ENCODE measurements around the gene ZNRF3. TPM values are rescaled to one million over a fixed set of nuclear protein-coding genes. Genes with fewer than 3 reads are reported as not detected.

The ZNRF3 gene
- total and polyA plus RNA-seq, 2 donors (not counting 1 experiment from before 2014, with no cell fraction given), result 0.21 to 0.71 TPM

GRCh38 chr22:29048822-29049654, 165.7 kb downstream of the ZNRF3 start:
- Mint-ChIP-seq H3K4me1 (no peaks in the 10 kb centered on the region), H3K9me3 (ENCODE audit: insufficient read depth) (no peaks in the 10 kb centered on the region), H3K4me3 (no peak overlapping the region), H3K27me3 (no peaks in the 10 kb centered on the region), H3K27ac (no peak overlapping the region)
- Histone ChIP-seq H3K4me1 (ENCODE audit: control insufficient read depth in 2 of 2, insufficient read depth in 2 of 2, low read length in 2 of 2) (no peaks in the 10 kb centered on the region), H3K4me2 (replicated peaks; ENCODE audit: low read depth, low read length, poor library complexity, severe bottlenecking) (no peak overlapping the region), H3K9ac (ENCODE audit: low read length) (no peak overlapping the region), H3K27me3 (replicated peaks in 1 of 4; ENCODE audit: control extremely low read depth in 1 of 4, control insufficient read depth in 3 of 4, insufficient read depth in 4 of 4, low read length in 3 of 4) (no peaks in the 10 kb centered on the region), H4K20me1 (ENCODE audit: control insufficient read depth, insufficient read depth, low read length, poor library complexity, severe bottlenecking) (no peaks in the 10 kb centered on the region), H2AFZ (ENCODE audit: insufficient read depth, low read depth, low read length, poor library complexity, severe bottlenecking) (no peak overlapping the region), H3K27ac (ENCODE audit: low read length in 2 of 2) (no peak overlapping the region), H3K9me3 (ENCODE audit: control extremely low read depth in 1 of 3, control insufficient read depth in 2 of 3, insufficient read depth in 1 of 3, low read length in 2 of 3) (no peaks in the 10 kb centered on the region), H3K36me3 (replicated peaks in 1 of 2; ENCODE audit: control extremely low read depth in 1 of 2, control insufficient read depth in 1 of 2, extremely low read depth in 1 of 2, insufficient read depth in 2 of 2, low read length in 1 of 2) (no peaks in the 10 kb centered on the region), H3K4me3 (ENCODE audit: control extremely low read depth in 1 of 5, extremely low read depth in 1 of 5, insufficient read depth in 1 of 5, low read depth in 2 of 5, low read length in 4 of 5) (no peak overlapping the region), H3K79me2 (ENCODE audit: control insufficient read depth, insufficient read depth, low read length) (no peaks in the 10 kb centered on the region)
- 97% methylated on average over 29 of the region's 31 CpGs for WGBS (ENCODE audit: insufficient coverage)
- intact Hi-C loops (cut with micrococcal nuclease), result no loop called here
- DNase-seq (no peak), ATAC-seq (ENCODE audit: low read depth) (no peak)
- CTCF ChIA-PET, result interaction anchor here (1.4 kb wide), 1 partner anchor 8 kb away, joined by 7 read pairs; no protein-coding TSS in a partner anchor
- no peak for TF ChIP-seq EZH2 (IDR thresholded peaks at IDR 0.05; ENCODE audit: borderline replicate concordance, insufficient read depth, low read depth, low read length, poor library complexity, severe bottlenecking)
- POLR2A ChIA-PET, result no interaction called here

GRCh38 chr22:29049655-29050263, 166.4 kb downstream of the ZNRF3 start:
- Histone ChIP-seq H3K36me3 (replicated peaks in 1 of 2; ENCODE audit: control extremely low read depth in 1 of 2, control insufficient read depth in 1 of 2, extremely low read depth in 1 of 2, insufficient read depth in 2 of 2, low read length in 1 of 2) (no peaks in the 10 kb centered on the region), H3K9ac (ENCODE audit: low read length) (no peak overlapping the region), H3K27ac (ENCODE audit: low read length in 2 of 2) (no peak overlapping the region), H2AFZ (ENCODE audit: insufficient read depth, low read depth, low read length, poor library complexity, severe bottlenecking) (no peak overlapping the region), H3K9me3 (ENCODE audit: control extremely low read depth in 1 of 3, control insufficient read depth in 2 of 3, insufficient read depth in 1 of 3, low read length in 2 of 3) (no peaks in the 10 kb centered on the region), H4K20me1 (ENCODE audit: control insufficient read depth, insufficient read depth, low read length, poor library complexity, severe bottlenecking) (no peaks in the 10 kb centered on the region), H3K4me3 (ENCODE audit: control extremely low read depth in 1 of 5, extremely low read depth in 1 of 5, insufficient read depth in 1 of 5, low read depth in 2 of 5, low read length in 4 of 5) (no peak overlapping the region), H3K27me3 (replicated peaks in 1 of 4; ENCODE audit: control extremely low read depth in 1 of 4, control insufficient read depth in 3 of 4, insufficient read depth in 4 of 4, low read length in 3 of 4) (no peaks in the 10 kb centered on the region), H3K4me1 (ENCODE audit: control insufficient read depth in 2 of 2, insufficient read depth in 2 of 2, low read length in 2 of 2) (no peaks in the 10 kb centered on the region), H3K4me2 (replicated peaks; ENCODE audit: low read depth, low read length, poor library complexity, severe bottlenecking) (no peak overlapping the region), H3K79me2 (ENCODE audit: control insufficient read depth, insufficient read depth, low read length) (no peaks in the 10 kb centered on the region)
- H3K27ac Mint-ChIP-seq, result no peak overlapping the region
- no peak overlapping the region for H3K4me3 Mint-ChIP-seq
- no peak for TF ChIP-seq CTCF (IDR thresholded peaks at IDR 0.05)
- no peak for TF ChIP-seq EZH2 (IDR thresholded peaks at IDR 0.05; ENCODE audit: borderline replicate concordance, insufficient read depth, low read depth, low read length, poor library complexity, severe bottlenecking)
- H3K4me1 Mint-ChIP-seq, result no peaks in the 10 kb centered on the region
- WGBS (ENCODE audit: insufficient coverage), result 96% methylated on average over 38 of the region's 38 CpGs
- DNase-seq (no peak), ATAC-seq (ENCODE audit: low read depth) (no peak)
- no peaks in the 10 kb centered on the region for H3K27me3 Mint-ChIP-seq
- ChIA-PET CTCF (interaction anchor here (1.4 kb wide), 1 partner anchor 9 kb away, joined by 7 read pairs; no protein-coding TSS in a partner anchor), POLR2A (no interaction called here)
- intact Hi-C loops (cut with micrococcal nuclease), result no loop called here
- H3K9me3 Mint-ChIP-seq (ENCODE audit: insufficient read depth), result no peaks in the 10 kb centered on the region
